Skeletal muscle tissue (tissue), 5 donors: ENCODE results near the gene TIGD2. TPM values are rescaled to one million over a fixed set of nuclear protein-coding genes. Genes with fewer than 3 reads are reported as not detected.

ENCODE experiments used
- H3K27ac ChIP-seq: one replicate; pipeline ENCODE4 v1.7.0; 2013; ENCODE audit warnings: mild to moderate bottlenecking, low read depth, low read length, inconsistent platforms
- H3K27me3 ChIP-seq, 3 donors: one replicate each; pipeline ENCODE4 v1.7.0; 2013; ENCODE audit warnings: low read length in 3 of 3; ENCODE audit not compliant: control insufficient read depth in 3 of 3, insufficient read depth in 3 of 3
- H3K36me3 ChIP-seq, 3 donors: one replicate each; pipeline ENCODE4 v1.7.0; 2013; ENCODE audit warnings: low read length in 3 of 3; ENCODE audit not compliant: control insufficient read depth in 3 of 3, insufficient read depth in 3 of 3
- H3K4me1 ChIP-seq, 3 donors: one replicate each; pipeline ENCODE4 v1.7.0; 2013; ENCODE audit warnings: low read length in 3 of 3, mild to moderate bottlenecking in 3 of 3; ENCODE audit not compliant: control insufficient read depth in 3 of 3, insufficient read depth in 3 of 3
- H3K4me3 ChIP-seq, 3 donors: one replicate each; pipeline ENCODE4 v1.7.0; 2013; ENCODE audit warnings: low read length in 3 of 3
- H3K9ac ChIP-seq, 3 donors: one replicate each; pipeline ENCODE4 v1.7.0; 2013; ENCODE audit warnings: low read length in 3 of 3, mild to moderate bottlenecking in 3 of 3, moderate library complexity in 2 of 3, low read depth in 1 of 3
- H3K9me3 ChIP-seq, 3 donors: one replicate each; pipeline ENCODE4 v1.7.0; 2013; ENCODE audit warnings: low read length in 3 of 3; ENCODE audit not compliant: control insufficient read depth in 3 of 3
- small RNA-seq: library from RNA; depleted of rRNA; stranded (forward); fragments of <200 nt; gene quantifications from one replicate; pipeline ENCODE3, GENCODE V24; 2014
- total RNA-seq: library from RNA; depleted of rRNA; stranded (reverse); fragments of >200 nt; gene quantifications from one replicate; pipeline ENCODE4 v1.2.3, GENCODE V29; 2014
- donor health status: Osteomylitis.

TIGD2 gene
- total RNA-seq, 1 donor from 2014 or later: 5.2 TPM

DNA sequence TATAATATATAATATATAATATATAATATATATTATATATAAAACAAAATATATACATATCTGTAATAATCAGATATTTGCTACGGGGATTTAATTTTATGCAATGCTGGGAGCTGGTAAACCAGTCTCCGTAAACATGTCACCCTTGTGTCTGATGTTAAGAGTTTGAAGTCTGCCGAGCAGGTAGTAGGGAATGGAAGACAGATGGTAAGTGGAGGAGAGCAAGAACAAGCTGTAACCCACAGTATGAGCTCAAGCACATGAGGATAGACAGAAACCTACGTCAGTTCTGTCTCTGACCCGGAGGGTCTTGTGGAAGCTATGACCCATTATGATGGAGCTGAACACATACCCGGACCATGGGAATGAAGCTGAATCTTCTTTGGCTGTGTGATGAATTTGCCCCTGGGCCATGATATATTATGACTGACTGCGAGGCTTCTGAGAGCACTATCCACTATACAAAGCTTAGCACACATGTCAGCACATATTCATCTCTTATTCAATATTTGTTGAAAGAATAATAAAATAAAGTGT, 46.2 kb downstream of the TIGD2 start:
- Histone ChIP-seq H3K9ac (no peak overlapping the region), H3K36me3 (no peaks in the 10 kb centered on the region), H3K9me3 (no peaks in the 10 kb centered on the region), H3K27me3 (no peaks in the 10 kb centered on the region), H3K4me3 (no peak overlapping the region), H3K4me1 (no peaks in the 10 kb centered on the region), H3K27ac (no peak overlapping the region)

DNA sequence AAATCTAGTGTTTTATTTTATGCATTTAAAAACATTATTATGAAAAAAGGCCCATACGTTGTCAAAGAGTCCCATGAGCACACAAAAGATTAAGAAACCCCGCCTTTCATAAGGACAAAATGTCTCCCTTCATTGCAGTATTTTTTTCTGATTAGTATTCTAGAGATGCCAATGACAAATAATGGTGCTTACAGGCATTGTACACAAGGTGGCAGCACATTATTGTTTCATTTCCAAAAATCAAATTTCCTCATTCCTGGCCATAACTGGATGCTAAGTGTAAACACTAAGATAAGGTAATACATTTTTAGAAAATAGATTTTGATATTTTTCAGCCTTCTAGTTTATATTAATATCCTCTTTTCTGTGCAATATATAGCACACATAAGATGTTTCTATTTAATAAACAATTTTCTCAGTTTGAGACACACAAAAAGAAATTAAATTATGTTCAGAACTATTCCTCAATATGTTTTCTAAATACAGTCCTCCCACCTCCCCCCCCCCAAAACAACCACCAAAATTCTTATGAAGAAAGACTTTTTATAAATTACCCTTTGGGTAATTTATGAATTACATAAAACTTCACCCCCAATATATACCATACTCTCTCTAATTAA, 47.7 kb downstream of the TIGD2 start:
- no peak overlapping the region for H3K9ac ChIP-seq
- H3K27ac ChIP-seq: no peak overlapping the region
- H3K27me3 ChIP-seq: no peaks in the 10 kb centered on the region
- no peaks in the 10 kb centered on the region for H3K9me3 ChIP-seq
- H3K4me3 ChIP-seq: no peak overlapping the region
- no peaks in the 10 kb centered on the region for H3K36me3 ChIP-seq
- no peaks in the 10 kb centered on the region for H3K4me1 ChIP-seq

DNA sequence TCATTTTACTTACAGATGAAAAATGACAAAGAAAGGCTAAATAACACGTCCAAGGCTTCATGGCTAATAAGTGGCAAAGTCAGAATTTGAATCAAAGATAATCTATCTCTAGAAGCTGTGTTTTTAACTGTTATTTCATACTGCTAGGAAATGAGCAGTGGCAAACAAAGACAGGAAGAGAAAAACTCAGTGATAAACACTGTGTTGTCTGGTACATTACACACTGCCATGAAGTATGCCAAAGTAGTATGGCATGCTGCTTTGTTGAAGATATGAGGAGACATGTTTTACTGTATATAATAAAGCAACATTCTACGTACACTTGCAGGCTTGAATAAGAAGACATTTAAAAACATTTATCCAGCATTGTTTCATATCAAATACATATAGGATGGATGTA, 49.5 kb downstream of the TIGD2 start:
- no peaks in the 10 kb centered on the region for H3K9me3 ChIP-seq
- no peak overlapping the region for H3K9ac ChIP-seq
- H3K4me1 ChIP-seq: no peaks in the 10 kb centered on the region
- H3K36me3 ChIP-seq: no peaks in the 10 kb centered on the region
- H3K27ac ChIP-seq: no peak overlapping the region
- H3K4me3 ChIP-seq: no peak overlapping the region
- no peaks in the 10 kb centered on the region for H3K27me3 ChIP-seq

DNA sequence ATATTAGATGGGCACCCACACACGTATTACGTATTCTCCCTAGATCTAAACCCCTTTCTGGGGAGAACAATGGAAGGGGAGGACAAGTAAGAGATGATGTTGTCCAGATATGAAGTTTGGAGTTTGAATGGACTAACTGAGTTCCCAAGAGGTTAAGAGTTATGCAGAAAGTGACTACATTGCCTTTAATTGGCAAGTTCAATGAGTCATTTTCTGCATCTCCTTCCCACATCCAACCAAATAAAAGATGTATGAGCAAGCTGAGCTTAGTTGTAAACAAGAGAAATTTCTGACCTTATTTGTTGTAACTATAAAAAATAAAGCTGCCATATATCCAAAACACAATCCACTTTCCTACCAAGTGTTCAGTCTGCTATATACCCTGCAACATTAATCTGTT, 50.5 kb downstream of the TIGD2 start:
- no peak overlapping the region for H3K9ac ChIP-seq
- H3K27ac ChIP-seq: no peak overlapping the region
- H3K36me3 ChIP-seq: no peaks in the 10 kb centered on the region
- no peaks in the 10 kb centered on the region for H3K4me1 ChIP-seq
- H3K4me3 ChIP-seq: no peak overlapping the region
- no peaks in the 10 kb centered on the region for H3K9me3 ChIP-seq
- no peaks in the 10 kb centered on the region for H3K27me3 ChIP-seq

DNA sequence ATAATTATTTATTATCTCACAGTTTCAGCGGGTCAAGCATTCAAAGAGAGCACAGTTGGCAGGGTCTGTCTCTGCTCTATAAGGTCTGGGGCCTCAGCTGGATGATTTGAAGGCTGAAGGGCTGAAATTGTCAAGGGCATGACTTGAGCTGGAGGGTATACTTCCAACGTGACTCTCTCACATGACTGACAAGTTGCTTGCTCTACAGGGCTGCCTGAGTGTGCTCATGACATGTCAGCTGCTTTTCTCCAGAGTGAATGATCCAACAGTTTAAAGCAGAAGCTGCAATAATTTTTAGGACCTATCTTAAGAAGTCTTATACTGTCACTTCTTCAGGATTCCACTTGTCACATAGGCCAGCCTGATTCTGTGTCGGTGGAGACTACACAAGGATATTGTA, 51.2 kb downstream of the TIGD2 start:
- no peak overlapping the region for H3K27ac ChIP-seq
- H3K9me3 ChIP-seq: no peaks in the 10 kb centered on the region

DNA sequence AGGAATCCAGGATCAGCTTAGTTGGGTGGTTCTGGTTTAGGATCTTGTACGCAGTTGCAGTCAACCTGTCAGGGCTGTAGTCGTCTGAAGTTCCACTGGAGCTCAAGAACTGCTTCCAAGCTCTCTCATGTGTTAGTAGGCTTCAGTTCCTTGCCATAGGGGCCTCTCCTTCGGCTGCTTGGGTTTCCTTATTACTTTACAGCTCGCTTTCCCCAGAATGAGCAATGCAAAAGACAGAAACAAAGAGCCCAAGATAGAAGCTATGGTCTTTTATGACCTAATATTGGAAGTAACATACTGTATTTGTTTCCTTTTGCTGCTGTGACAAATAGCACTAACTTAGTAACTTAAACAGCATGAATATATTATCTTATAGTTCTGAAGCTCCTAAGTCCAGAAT, 51.7 kb downstream of the TIGD2 start:
- no peaks in the 10 kb centered on the region for H3K27me3 ChIP-seq
- H3K4me3 ChIP-seq: no peak overlapping the region
- H3K9me3 ChIP-seq: no peaks in the 10 kb centered on the region
- H3K9ac ChIP-seq: no peak overlapping the region
- no peaks in the 10 kb centered on the region for H3K36me3 ChIP-seq
- H3K27ac ChIP-seq: no peak overlapping the region
- no peaks in the 10 kb centered on the region for H3K4me1 ChIP-seq

More for the DNA sequence above, 51.2 kb downstream of the TIGD2 start:
- no peak overlapping the region for H3K9ac ChIP-seq
- no peaks in the 10 kb centered on the region for H3K4me1 ChIP-seq
- no peak overlapping the region for H3K4me3 ChIP-seq
- H3K36me3 ChIP-seq: no peaks in the 10 kb centered on the region
- no peaks in the 10 kb centered on the region for H3K27me3 ChIP-seq

DNA sequence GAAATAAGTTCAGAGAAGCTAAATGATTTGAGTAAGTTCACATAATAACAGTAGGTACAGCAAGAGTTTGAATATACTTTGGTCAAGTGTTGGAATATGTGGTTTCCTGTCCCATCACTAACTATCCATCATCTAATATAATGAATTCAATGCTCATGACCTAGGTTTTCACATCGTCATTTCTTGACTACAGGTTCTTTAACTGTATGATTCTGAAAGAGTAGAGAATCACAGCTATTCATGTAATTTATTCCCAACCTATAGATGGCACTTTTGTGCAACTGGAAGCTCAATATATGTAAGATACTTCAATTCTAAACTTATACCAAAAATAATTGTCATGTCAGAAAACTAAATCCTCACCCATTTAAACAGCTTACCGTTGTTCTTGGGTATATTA, 53.1 kb downstream of the TIGD2 start:
- Histone ChIP-seq H3K4me1 (no peaks in the 10 kb centered on the region), H3K4me3 (no peak overlapping the region), H3K27ac (no peak overlapping the region), H3K9ac (no peak overlapping the region), H3K36me3 (no peaks in the 10 kb centered on the region), H3K27me3 (no peaks in the 10 kb centered on the region), H3K9me3 (no peaks in the 10 kb centered on the region)

Small RNAs within 50 kb of the gene (small RNA-seq; reads per million reads assigned to genes)
- gene RNU6-907P: not detected

Other genes with a start within 250 kb of the TIGD2 start
- gene FAM13A, start 54.3 kb upstream of the TIGD2 start, total RNA-seq: 41.8 TPM
- 3.7 TPM for gene GPRIN3, start 196.3 kb downstream of the TIGD2 start, total RNA-seq